Activated CD4-positive, alpha-beta T cell treated with anti-CD3 and anti-CD28 coated beads, Interleukin-2, amount 50 U/mL, for 16 hours (primary cell): Measurements from ENCODE around the gene E2F8.

Experiments
- DNase-seq: peaks from one replicate; pipeline ENCODE4 v3.0.0-alpha.2; 2020

Gene E2F8

DNA sequence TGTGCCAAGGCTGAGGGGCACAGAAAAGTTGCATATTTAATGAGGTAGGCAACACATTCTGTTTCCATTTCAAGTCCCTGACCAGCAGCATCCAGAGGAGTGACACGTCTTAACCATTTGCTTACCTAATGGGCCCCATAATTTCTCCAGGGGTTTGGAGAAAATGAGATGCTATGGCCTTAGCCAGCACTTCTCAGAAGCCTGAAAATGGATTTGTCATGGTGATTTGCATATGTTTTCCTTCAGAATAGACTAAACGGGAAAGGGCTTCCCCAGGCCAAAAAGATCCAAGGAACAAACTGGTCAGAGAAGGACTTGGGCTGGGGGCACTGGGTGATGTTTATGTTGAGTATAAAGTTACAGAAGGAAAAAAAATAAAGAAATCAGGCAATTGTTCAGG is 55.7 kb downstream of the E2F8 start:
- no peak for DNase-seq

DNA sequence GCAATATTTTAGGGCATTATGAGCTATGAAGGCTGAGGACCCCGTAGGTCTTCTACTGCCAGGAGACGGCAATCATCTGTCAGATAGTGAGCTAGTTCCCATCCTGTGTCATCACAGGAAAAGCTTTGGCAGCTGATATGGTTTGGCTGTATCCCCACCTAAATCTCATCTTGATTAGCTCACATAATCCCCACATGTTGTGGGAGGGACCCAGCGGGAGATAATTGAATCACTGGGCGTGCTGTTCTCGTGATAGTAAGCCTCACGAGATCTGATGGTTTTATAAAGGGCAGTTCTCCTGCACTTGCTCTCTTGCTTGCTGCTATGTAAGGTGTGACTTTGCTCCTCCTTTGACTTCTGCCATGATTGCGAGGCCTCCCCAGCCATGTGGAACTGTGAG is 57.1 kb downstream of the E2F8 start:
- DNase-seq, result no peak

DNA sequence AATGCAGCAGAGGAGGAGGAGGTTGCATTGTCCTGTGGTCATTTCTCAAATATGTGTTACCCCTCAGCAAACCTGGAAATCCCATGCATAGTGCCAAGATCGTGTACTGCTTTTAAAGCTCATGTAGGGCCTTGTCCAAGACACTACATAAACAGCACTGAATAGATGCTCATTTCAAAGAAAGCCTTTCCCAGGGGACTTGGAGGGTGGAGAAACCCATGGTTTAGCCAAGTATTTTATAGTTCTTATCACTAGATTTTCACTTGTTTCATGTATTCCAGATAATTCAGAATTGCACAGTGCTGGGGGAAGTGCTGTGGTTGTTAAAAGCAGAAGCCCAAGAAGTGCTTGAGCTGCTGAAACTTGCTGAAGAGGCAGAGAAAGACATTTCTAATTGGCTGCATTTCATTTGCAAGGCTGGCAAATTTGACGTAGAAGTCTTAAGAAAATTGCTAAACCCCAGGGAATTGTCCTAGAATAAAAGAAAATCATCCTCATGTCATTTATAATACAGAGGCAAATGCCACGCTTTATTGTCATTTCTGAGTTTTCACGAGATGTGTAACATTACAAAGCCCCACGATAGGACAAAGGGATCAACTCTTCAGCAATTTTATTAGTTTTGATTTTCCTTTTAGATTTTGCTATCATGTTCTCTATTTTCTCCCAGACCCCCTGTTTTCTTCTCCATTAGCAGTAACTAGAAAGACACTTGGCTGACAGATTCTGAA is 59.0 kb downstream of the E2F8 start:
- no peak for DNase-seq

DNA sequence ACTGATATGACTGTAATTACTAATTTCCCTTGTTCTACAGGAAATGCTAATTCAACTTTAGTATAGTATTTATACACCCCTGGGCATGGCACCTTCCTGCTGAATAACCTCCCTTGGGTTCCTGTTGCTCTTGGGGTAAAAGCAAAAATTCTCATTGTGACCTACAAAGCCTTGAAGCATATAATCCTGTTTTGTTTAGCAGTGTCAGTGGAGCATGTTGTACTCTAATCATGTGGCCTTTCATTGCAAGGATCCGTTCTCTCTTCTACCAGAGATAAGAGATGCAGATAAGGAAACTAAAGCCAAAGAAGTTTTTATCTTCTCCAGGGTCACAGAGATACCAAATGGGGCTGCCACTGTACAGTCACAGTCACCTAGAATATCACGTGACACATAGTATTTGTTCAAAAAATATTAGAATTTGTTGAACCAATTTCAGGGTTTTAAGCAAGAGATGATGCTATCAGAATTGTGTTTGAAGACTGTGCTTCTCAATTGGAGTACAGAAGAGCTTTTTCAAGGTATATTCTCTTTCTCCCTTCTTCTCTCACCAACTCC is 64.0 kb downstream of the E2F8 start:
- no peak for DNase-seq
